Testis (tissue), 3 donors: ENCODE data around the gene MS4A10. TPM values are rescaled to one million over a fixed set of nuclear protein-coding genes. Genes with fewer than 3 reads are reported as not detected.

Experiments used
- DNase-seq: peaks from one replicate; pipeline ENCODE4 v3.0.0-alpha.2; 2019
- H3K27ac ChIP-seq, 2 donors: fragments of 200-600 bp; sonication (generic); one replicate each; pipeline ENCODE4 v1.5.1; 2019
- H3K27me3 ChIP-seq: fragments of 200-600 bp; sonication (generic); one replicate; pipeline ENCODE4 v1.5.1; 2019
- H3K36me3 ChIP-seq: fragments of 200-600 bp; sonication (generic); one replicate; pipeline ENCODE4 v1.5.1; 2017; ENCODE audit warnings: low read depth; ENCODE audit errors: missing control alignments
- H3K4me1 ChIP-seq: fragments of 200-600 bp; sonication (generic); one replicate; pipeline ENCODE4 v1.5.1; 2019
- H3K4me3 ChIP-seq, 2 donors: fragments of 200-600 bp; sonication (generic); one replicate each; pipeline ENCODE4 v1.5.1; 2017 to 2019
- H3K9me3 ChIP-seq: fragments of 200-600 bp; sonication (generic); one replicate; pipeline ENCODE4 v1.5.1; 2017
- POLR2A ChIP-seq: fragments of 450-650 bp; IDR thresholded peaks from one replicate; pipeline ENCODE4 v1.6.1; 2017; ENCODE audit warnings: antibody characterized with exemption, mild to moderate bottlenecking, moderate library complexity
- WGBS, 2 donors: methylation state at CpG; one replicate each; pipeline ENCODE4 v1.1.5; 2018; 5-methylcytosine and 5-hydroxymethylcytosine counted together
- intact Hi-C: fragments of 100-400 bp; cut with DNase I; formaldehyde crosslinking; loops from one replicate; pipeline ENCODE4 v1.15.1; 2023; ENCODE audit warnings: low total_unique reads
- polyA plus RNA-seq: library from polyadenylated mRNA; stranded (reverse); fragments of 350-450 nt; fragmentation: Illumina TruSeq; extraction: RNeasy Lipid Tissue Mini Kit (QIAGEN cat#74804); gene quantifications from one replicate; pipeline ENCODE4 v1.2.3, GENCODE V29; 2014; ENCODE audit warnings: low read depth, low replicate concordance; ENCODE audit not compliant: insufficient read depth
- total RNA-seq, 2 donors: library from RNA; depleted of rRNA; stranded (reverse); fragments of >200 nt; gene quantifications; one replicate each; pipeline ENCODE4 v1.2.3, GENCODE V29; 2016
- TF ChIP-seq, protein P1 (sequence below), 3 experiments: fragments of 450-650 bp in 2 of 3; fragments of 200-600 bp in 1 of 3; sonication (generic) in 1 of 3; IDR thresholded peaks; one replicate each; pipeline ENCODE4 v1.5.1; 2016 to 2019; ENCODE audit warnings: antibody characterized with exemption in 3 of 3, mild to moderate bottlenecking in 2 of 3, moderate library complexity in 1 of 3

Gene MS4A10
- total and polyA plus RNA-seq, 3 donors from 2014 or later = 0.25 TPM; not detected in 2

DNA sequence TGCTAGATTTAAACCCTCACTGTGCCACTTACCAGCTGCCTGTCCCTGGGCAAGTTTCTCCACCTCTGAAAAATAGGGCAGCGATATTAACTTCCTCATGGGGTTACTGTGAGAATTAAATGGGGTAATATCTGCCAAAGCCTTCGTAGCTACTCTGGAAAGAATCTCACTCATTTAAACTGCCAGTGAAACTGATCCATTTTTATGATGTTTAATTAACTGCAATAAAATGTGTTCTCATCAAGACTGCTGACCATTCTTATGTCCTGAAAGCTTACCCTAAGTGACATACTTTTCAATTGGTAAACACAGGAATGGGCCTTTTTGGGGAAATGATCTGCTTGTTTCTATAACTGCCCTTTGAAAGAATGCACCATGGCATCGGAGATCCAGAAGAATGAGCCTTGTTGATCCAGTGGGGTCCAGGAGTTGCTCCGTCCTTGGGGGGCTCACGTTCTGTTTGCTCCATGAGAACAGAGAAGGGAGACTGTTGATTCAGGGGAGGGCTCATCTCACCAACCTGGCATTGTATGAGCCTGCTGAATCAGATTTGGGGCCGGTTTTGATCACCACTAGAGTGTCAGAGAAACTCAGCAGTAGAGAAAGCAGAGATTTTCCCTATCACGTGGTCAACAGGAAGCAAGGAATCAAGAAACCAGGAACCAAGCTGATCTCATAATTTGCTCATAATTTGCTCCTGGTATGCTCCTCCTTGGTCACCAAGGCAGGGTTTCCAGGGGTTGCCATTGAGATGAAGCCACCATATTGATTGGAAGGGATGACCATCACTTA is 49.8 kb downstream of the MS4A10 start:
- Histone ChIP-seq H3K4me3 (no peak overlapping the region), H3K27ac (no peak overlapping the region), H3K9me3 (no peaks in the 10 kb centered on the region), H3K4me1 (peaks cover 4% of the 10 kb centered on the region), H3K36me3 (no peaks in the 10 kb centered on the region), H3K27me3 (no peaks in the 10 kb centered on the region)
- 62 to 83% methylated on average over 7 of the region's 7 CpGs for WGBS, 2 donors
- intact Hi-C loops = loop anchor here (5.0 kb wide), 1 partner anchor 62 kb away; no protein-coding TSS in a partner anchor
- DNase-seq = no peak
- TF ChIP-seq, protein P1, sequence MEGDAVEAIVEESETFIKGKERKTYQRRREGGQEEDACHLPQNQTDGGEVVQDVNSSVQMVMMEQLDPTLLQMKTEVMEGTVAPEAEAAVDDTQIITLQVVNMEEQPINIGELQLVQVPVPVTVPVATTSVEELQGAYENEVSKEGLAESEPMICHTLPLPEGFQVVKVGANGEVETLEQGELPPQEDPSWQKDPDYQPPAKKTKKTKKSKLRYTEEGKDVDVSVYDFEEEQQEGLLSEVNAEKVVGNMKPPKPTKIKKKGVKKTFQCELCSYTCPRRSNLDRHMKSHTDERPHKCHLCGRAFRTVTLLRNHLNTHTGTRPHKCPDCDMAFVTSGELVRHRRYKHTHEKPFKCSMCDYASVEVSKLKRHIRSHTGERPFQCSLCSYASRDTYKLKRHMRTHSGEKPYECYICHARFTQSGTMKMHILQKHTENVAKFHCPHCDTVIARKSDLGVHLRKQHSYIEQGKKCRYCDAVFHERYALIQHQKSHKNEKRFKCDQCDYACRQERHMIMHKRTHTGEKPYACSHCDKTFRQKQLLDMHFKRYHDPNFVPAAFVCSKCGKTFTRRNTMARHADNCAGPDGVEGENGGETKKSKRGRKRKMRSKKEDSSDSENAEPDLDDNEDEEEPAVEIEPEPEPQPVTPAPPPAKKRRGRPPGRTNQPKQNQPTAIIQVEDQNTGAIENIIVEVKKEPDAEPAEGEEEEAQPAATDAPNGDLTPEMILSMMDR (IDR thresholded peaks at IDR 0.05) = no peak
- TF ChIP-seq POLR2A = no peak

DNA sequence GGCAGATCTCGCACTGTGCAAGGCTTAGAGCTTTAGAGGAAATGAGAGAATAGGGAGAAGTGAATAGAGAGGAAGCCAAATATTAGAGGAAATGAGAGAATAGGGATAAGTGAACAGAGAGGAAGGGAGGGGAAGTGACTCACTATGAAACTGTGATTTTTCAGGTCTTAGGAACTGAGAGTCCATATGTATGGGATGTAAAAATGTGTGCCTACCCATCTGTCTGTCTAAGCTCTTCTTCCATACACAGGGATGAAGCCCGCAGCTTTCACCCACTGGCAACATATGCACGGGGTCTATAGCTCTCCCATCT is 50.4 kb downstream of the MS4A10 start:
- WGBS, 2 donors = 74 to 90% methylated on average over 3 of the region's 3 CpGs
- Histone ChIP-seq H3K4me1 (peaks cover 9% of the 10 kb centered on the region), H3K4me3 (no peak overlapping the region), H3K36me3 (no peaks in the 10 kb centered on the region), H3K27ac (no peak overlapping the region), H3K27me3 (no peaks in the 10 kb centered on the region), H3K9me3 (no peaks in the 10 kb centered on the region)
- no peak for DNase-seq
- intact Hi-C loops = loop anchor here (5.0 kb wide), 1 partner anchor 62 kb away; no protein-coding TSS in a partner anchor
- TF ChIP-seq, protein P1 (IDR thresholded peaks at IDR 0.05) = no peak
- no peak for TF ChIP-seq POLR2A

DNA sequence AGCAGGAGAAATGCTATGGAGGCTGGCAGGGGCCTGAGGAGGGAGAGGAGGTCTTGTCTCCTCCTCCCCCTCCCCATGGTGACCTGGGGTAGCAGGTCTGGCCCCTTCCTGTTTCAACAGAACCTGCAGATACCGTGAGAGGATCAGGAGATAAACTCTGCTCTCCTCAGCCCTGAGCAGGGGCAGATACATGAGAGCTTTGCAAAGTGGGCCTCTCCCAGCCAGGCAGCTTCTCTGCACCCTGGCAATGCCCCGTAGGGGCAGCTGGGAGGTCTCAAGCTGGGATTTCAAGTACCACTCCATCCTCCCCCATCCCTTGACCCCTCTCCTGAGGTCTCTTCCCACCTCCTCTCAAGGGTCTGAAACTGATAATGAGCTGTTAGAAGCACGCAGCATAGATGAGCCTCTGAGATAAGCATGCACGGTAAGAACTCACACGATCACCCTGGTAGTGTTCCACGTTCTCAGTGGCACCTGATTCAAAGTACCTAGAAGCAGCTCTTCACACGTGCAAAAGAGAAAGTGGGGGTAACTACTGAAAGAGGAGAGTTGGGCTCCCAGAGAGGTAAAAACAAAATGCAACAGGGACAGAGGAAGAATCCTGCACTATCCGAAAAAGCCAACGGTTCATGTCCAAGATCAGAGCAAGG is 51.9 kb downstream of the MS4A10 start:
- no peak overlapping the region for H3K27ac ChIP-seq
- no peaks in the 10 kb centered on the region for H3K9me3 ChIP-seq
- TF ChIP-seq, protein P1 (IDR thresholded peaks at IDR 0.05) = no peak
- no peak for TF ChIP-seq POLR2A
- H3K36me3 ChIP-seq = no peaks in the 10 kb centered on the region
- no peak overlapping the region for H3K4me3 ChIP-seq
- WGBS, 2 donors = 83 to 84% methylated on average over 8 to 9 of the region's 9 CpGs
- intact Hi-C loops = loop anchor here (5.0 kb wide), 1 partner anchor 60 kb away; no protein-coding TSS in a partner anchor
- H3K4me1 ChIP-seq = peaks cover 14% of the 10 kb centered on the region
- H3K27me3 ChIP-seq = no peaks in the 10 kb centered on the region
- no peak for DNase-seq

- H3K9me3 ChIP-seq = no peaks in the 10 kb centered on the region
- 78 to 81% methylated on average over 7 of the region's 7 CpGs for WGBS, 2 donors
- no peak for DNase-seq
- intact Hi-C loops = loop anchor here (5.0 kb wide), 1 partner anchor 59 kb away; no protein-coding TSS in a partner anchor
- no peak for TF ChIP-seq POLR2A
- TF ChIP-seq, protein P1 (IDR thresholded peaks at IDR 0.05) = no peak
- peaks cover 20% of the 10 kb centered on the region for H3K4me1 ChIP-seq
- H3K36me3 ChIP-seq = no peaks in the 10 kb centered on the region
- no peaks in the 10 kb centered on the region for H3K27me3 ChIP-seq
- H3K27ac ChIP-seq = no peak overlapping the region
- H3K4me3 ChIP-seq = no peak overlapping the region
These were observed 53.0 kb downstream of the MS4A10 start for GRCh38 chr11:60838132-60838531.
